ENCODE data around the gene RIMBP3B.
"Not testable (repeated sequence)": the region's sequence is repeated elsewhere in the genome, so short reads cannot be mapped to it uniquely, and the experiment has no call there.

Gene RIMBP3B

GRCh38 chr22:21383701-21384467, at the start of gene RIMBP3B:
TSS of gene RIMBP3B (plus strand) at chr22:21383751. CDS start at chr22:21383859, 108 bp downstream.
- in situ Hi-C loops (cut with MboI; ENCODE audit: low sequenced_read_pairs, unreplicated experiment); DNase-seq (ENCODE audit: low spot score): not testable (repeated sequence)

- DNase-seq (ENCODE audit: low spot score); in situ Hi-C loops (cut with MboI; ENCODE audit: low sequenced_read_pairs, unreplicated experiment): not testable (repeated sequence)
Measured at GRCh38 chr22:21357527-21357926, 26.0 kb upstream of the RIMBP3B start.

DNA sequence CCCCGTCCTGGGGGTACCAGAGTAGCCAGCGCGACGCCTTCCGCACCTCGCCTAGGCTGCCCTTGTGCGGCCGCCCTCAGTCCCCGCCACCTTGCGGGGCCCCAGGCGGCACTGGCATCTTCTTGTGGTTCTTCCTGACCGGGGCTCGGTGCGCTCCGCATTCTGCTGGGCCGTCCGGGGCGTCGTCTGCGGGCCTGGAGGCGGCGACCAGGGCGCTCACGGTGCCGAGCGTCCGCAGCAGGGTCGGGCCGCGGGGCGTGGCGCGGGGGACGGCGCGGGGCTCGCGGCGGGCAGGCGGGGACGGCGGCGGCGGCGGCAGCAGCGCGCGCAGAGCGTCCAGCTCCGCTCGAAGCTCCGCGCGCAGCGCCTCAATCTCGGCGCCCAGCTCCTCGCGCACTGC, 23.0 kb upstream of the RIMBP3B start:
- DNase-seq (ENCODE audit: low spot score); in situ Hi-C loops (cut with MboI; ENCODE audit: low sequenced_read_pairs, unreplicated experiment): not testable (repeated sequence)

GRCh38 chr22:21362473-21362872, 21.1 kb upstream of the RIMBP3B start:
- in situ Hi-C loops (cut with MboI; ENCODE audit: low sequenced_read_pairs, unreplicated experiment) = not testable (repeated sequence)

GRCh38 chr22:21363061-21363460, 20.5 kb upstream of the RIMBP3B start:
- DNase-seq (ENCODE audit: low spot score); in situ Hi-C loops (cut with MboI; ENCODE audit: low sequenced_read_pairs, unreplicated experiment): not testable (repeated sequence)

More at GRCh38 chr22:21362473-21362872, 21.1 kb upstream of the RIMBP3B start:
- DNase-seq (ENCODE audit: low spot score) = not testable (repeated sequence)

GRCh38 chr22:21363803-21364202, 19.7 kb upstream of the RIMBP3B start:
- in situ Hi-C loops (cut with MboI; ENCODE audit: low sequenced_read_pairs, unreplicated experiment); DNase-seq (ENCODE audit: low spot score): not testable (repeated sequence)

DNA sequence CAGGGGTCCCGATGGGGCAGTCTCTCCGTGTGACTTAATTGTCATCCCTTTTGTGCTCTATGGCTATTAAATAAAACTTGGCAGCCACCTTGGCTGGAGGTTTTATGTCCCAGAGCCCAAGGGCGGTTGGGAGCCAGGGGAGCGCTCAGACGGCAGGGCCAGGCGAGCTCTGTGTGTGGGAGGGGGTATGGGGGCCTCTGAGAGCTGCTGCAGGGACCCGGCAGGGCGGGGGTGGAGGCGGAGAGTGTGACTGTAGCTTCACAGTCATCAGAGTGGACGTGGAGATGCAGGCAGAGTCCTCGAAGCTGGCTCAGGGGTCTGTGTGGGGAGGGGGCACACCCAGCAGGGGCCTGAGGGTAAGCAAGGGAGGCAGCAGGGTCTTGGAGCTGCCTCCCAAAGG, 19.2 kb upstream of the RIMBP3B start:
- DNase-seq (ENCODE audit: low spot score); in situ Hi-C loops (cut with MboI; ENCODE audit: low sequenced_read_pairs, unreplicated experiment): not testable (repeated sequence)

- in situ Hi-C loops (cut with MboI; ENCODE audit: low sequenced_read_pairs, unreplicated experiment); DNase-seq (ENCODE audit: low spot score): not testable (repeated sequence)
Measured at GRCh38 chr22:21365337-21365736, 18.2 kb upstream of the RIMBP3B start.

DNA sequence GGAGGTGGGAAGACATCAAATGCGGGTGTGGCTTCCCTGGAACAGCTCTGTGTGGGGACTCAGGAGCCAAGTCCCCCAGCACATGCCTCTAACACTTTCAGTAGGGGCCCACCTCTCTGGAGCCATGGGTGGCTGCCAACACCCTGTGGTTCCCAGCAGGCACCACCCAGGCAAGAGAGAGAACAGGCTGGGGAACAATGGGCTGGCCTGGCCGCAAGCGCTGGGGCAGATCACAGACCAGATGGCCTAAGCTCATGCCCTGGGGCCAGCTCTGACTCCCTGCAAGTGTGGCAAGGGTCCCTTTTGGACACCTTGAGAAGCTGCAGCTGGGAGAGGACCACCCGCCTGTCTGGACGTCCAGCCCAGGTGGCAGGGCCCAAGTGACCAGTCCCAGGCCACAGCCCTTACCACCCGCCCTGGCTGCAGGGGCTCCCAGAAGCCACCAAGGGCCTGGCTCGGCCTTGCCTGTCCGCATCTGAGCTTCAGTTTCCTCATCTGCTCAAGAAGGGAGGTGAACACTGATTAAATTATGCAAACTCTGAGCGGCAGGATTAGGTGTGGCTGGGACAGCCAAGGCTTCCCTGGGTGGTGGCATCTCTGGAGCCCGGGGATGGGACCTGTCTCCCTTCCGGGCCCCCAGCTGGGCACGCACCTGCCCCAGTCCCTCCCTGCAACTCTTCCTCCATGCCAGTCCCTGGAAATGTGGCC, 14.8 kb upstream of the RIMBP3B start:
- in situ Hi-C loops (cut with MboI; ENCODE audit: low sequenced_read_pairs, unreplicated experiment); DNase-seq (ENCODE audit: low spot score): not testable (repeated sequence)

- DNase-seq (ENCODE audit: low spot score); in situ Hi-C loops (cut with MboI; ENCODE audit: low sequenced_read_pairs, unreplicated experiment): not testable (repeated sequence)
Measured at GRCh38 chr22:21375880-21376279, 7.7 kb upstream of the RIMBP3B start.

DNA sequence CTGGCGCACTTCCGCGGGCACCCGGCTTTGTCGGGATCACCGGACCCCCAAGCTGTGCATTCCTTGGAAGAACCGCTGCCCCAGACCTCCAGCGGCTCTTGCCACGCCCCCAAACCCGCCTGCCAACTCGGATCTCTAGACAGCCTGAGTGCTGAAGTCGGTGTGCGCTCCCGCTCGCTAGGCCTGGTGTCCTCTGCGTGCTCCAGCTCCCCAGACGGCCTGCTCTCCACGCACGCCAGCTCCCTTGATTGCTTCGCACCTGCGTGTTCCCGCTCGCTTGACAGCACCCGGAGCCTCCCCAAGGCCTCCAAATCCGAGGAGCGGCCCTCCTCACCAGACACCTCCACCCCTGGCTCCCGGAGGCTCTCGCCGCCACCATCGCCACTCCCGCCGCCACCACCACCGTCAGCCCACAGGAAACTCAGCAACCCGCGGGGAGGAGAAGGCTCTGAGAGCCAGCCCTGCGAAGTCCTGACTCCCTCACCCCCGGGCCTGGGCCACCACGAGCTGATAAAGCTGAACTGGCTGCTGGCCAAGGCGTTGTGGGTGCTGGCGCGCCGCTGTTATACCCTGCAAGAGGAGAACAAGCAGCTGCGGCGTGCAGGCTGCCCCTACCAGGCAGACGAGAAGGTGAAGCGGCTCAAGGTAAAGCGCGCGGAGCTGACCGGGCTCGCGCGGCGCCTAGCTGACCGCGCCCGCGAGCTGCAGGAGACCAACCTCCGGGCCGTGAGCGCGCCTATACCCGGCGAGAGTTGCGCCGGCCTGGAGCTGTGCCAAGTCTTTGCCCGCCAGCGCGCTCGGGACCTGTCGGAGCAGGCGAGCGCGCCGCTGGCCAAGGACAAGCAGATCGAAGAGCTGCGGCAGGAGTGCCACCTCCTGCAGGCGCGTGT, 1.2 kb downstream of the RIMBP3B start:
- in situ Hi-C loops (cut with MboI; ENCODE audit: low sequenced_read_pairs, unreplicated experiment); DNase-seq (ENCODE audit: low spot score): not testable (repeated sequence)

GRCh38 chr22:21389480-21389879, 5.9 kb downstream of the RIMBP3B start:
- in situ Hi-C loops (cut with MboI; ENCODE audit: low sequenced_read_pairs, unreplicated experiment) = not testable (repeated sequence)

DNA sequence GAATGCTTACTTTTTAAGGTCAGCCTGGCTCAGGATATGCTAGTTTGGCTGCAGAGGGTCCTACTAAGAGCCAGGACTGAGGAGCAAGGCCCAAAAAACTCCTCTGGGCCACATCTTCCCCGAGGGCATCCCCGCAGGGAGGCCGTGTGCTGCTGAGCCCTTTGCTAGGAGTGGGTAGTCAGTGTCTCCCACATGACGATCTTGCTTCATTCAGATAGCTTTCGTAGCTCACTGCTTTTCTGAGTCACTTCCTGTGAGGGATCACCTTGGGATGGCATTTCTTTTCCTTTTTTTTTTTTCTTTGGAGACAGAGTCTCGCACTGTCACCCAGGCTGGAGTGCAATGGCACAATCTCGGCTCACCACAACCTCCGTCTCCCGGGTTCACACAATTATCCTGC, 6.5 kb downstream of the RIMBP3B start:
- in situ Hi-C loops (cut with MboI; ENCODE audit: low sequenced_read_pairs, unreplicated experiment); DNase-seq (ENCODE audit: low spot score): not testable (repeated sequence)

More at GRCh38 chr22:21389480-21389879, 5.9 kb downstream of the RIMBP3B start:
- DNase-seq (ENCODE audit: low spot score) = not testable (repeated sequence)

GRCh38 chr22:21394613-21395012, 11.1 kb downstream of the RIMBP3B start:
- in situ Hi-C loops (cut with MboI; ENCODE audit: low sequenced_read_pairs, unreplicated experiment); DNase-seq (ENCODE audit: low spot score): not testable (repeated sequence)

DNA sequence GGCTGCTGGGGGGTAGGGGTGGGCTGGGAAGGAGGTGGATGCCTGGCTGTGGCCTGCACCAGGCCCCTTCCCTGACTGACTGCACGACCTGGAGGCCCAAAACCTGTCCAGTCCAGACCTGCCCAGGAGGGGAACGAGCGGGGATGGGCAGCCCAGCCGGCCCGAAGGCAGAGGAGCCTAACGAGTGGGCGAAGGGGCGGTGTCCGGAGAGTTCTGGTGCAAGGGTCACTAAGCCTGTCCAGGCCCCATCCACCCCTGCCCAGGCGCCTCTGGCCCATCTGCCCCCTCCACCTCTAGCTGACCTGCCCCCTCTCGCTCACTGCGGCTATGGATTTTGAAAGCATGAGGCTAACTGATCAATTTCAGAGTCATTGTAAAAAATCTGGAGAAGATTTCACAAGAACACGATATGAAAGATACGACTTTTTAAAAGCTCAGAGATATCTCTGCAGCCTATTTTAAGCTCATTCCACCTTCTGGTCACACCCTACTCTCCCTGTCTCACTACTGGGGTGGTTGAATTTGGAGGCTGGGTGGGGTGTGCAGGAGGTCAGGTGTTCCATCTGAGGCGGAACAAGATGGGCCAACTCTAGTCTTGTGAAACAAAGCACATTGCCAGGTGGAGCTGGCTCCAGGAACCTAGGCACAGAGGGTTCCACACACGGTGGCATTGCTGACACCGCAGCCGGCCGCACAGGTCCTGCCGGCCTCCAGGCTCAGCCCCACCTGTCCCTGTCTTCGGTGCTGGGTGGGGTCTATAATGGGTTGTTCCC, 17.8 kb downstream of the RIMBP3B start:
- DNase-seq (ENCODE audit: low spot score); in situ Hi-C loops (cut with MboI; ENCODE audit: low sequenced_read_pairs, unreplicated experiment): not testable (repeated sequence)

DNA sequence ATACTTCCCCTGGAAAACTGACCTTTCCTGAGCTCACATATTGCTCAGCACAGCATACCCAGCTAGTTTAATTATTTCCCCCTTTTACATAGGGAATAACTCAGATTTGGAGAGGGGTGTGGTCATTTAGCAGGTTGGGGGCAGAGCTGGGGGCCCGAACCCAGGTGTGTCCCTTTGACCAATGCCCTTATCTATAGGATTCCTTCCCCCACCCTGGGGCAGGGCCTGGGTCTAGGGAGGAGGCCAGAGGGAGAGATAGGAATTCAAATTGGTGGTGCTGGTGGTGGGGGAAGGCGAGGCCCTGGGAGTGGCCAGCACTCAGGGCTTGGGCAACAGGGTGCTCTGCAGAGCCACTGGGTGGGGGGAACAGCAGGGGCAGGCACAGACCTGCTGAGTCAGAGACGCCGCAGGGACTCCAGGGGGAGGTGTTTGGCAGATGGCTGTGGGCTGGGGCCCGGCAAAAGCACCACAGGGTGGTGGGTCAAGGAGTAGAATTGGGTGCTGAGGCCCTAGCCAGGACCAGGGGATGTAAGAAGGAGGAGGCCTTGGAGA, 19.3 kb downstream of the RIMBP3B start:
- in situ Hi-C loops (cut with MboI; ENCODE audit: low sequenced_read_pairs, unreplicated experiment); DNase-seq (ENCODE audit: low spot score): not testable (repeated sequence)

- DNase-seq (ENCODE audit: low spot score); in situ Hi-C loops (cut with MboI; ENCODE audit: low sequenced_read_pairs, unreplicated experiment): not testable (repeated sequence)
Measured at GRCh38 chr22:21407139-21407538, 23.6 kb downstream of the RIMBP3B start.
